Right lobe of liver (tissue), 4 donors: ENCODE measurements around the gene TRAF3IP1.

Experiments used
- CTCF ChIP-seq, 4 donors: fragments of 200-600 bp in 3 of 4; fragments of 450-650 bp in 1 of 4; IDR thresholded peaks; one replicate each; pipeline versions ENCODE4 v1.5.1 to v1.8.0; 2016 to 2022; ENCODE audit warnings: antibody characterized with exemption in 4 of 4, mild to moderate bottlenecking in 2 of 4
- POLR2A ChIP-seq: fragments of 450-650 bp; IDR thresholded peaks from one replicate; pipeline ENCODE4 v1.6.1; 2017; ENCODE audit warnings: antibody characterized with exemption, mild to moderate bottlenecking
- donor health status: DM: no; HTN: no; CAD: no.
- donor health status: DM: no; HTN: no; CAD: no.
- donor health status: DM: no; HTN: yes; CAD: no.

DNA sequence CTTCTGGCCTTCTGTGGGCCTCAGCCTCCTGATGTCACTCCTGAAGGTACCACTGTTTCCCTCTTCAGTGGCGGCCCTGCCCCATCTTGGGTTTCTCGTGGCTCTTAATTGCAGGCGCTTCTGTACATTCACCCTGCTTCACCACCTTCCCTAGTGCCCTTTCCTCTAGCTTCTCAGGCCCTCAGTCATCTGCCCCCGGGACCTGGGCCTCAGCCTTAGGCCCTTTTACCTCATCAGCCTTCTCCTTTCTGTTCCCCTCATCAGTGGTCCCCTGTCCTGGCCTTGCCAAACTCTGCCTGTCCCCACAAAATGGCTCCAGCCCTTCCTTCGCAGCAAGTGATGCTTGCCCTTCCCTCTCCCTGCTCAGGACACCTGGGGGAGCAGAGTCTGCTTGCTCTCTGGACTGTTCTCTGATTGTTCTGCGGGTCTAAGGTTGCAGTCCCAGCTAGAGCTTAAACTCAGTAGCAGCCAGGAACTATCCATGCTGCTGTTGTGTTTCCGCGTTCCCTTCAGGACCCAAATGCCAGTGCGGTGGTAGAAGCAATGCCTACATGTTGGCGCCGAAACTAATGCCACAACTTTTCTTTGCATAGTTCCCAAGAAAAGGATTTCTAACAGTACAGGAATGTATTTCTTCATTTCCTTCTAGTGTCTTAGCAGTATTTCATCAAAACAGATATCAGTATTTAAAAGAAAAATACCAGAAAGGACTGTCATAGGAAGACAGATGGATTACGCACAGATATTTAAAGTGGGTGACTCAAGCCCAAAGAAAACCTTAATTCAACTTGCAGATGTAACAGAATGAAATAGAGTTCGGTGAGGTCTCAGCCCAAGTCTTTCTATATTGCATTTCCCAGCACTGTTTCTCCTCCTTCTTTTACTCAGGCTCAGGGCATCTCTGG is 113.9 kb downstream of the TRAF3IP1 start:
- TF ChIP-seq CTCF (IDR thresholded peaks at IDR 0.05) (no peak), POLR2A (no peak)
